Suprapubic skin (tissue), 3 donors: ENCODE results near the gene CECR2.

Experiments used
- EP300 ChIP-seq: sonication (generic); formaldehyde crosslinking; IDR thresholded peaks from one replicate; pipeline ENCODE4 v1.6.1; 2017; ENCODE audit warnings: antibody characterized with exemption
- POLR2A ChIP-seq, 2 donors: fragments of 450-650 bp; IDR thresholded peaks; one replicate each; pipeline ENCODE4 v1.6.1; 2017; ENCODE audit warnings: antibody characterized with exemption in 2 of 2, mild to moderate bottlenecking in 2 of 2, moderate library complexity in 2 of 2
- TF ChIP-seq, protein P1 (sequence below), 2 donors: fragments of 200-600 bp in 1 of 2; fragments of 450-650 bp in 1 of 2; sonication (generic) in 1 of 2; IDR thresholded peaks; one replicate each; pipeline ENCODE4 v1.5.1; 2016 to 2019; ENCODE audit warnings: antibody characterized with exemption in 2 of 2, mild to moderate bottlenecking in 1 of 2, moderate library complexity in 1 of 2

DNA sequence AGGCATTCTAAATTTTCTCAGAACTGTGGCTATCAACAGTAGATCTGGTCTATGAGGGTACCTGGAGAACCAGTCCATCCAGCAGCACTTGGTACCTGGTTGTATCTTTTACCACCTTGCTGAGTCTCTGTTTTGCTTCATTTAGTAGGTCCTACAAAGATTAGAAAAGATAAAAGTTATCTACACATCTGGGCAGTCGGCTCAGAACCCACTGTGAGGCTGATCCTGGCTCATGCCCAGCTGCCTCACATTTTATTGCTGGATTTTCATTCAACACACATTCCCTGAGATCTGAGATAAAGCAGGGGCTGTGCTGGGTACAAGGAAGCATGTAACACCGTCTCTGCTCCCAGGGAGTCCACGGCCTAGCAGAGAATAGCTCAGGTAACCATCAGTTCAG is 231.8 kb downstream of the CECR2 start:
- TF ChIP-seq POLR2A (IDR thresholded peaks at IDR 0.05) (no peak), EP300 (no peak)
- TF ChIP-seq, protein P1, sequence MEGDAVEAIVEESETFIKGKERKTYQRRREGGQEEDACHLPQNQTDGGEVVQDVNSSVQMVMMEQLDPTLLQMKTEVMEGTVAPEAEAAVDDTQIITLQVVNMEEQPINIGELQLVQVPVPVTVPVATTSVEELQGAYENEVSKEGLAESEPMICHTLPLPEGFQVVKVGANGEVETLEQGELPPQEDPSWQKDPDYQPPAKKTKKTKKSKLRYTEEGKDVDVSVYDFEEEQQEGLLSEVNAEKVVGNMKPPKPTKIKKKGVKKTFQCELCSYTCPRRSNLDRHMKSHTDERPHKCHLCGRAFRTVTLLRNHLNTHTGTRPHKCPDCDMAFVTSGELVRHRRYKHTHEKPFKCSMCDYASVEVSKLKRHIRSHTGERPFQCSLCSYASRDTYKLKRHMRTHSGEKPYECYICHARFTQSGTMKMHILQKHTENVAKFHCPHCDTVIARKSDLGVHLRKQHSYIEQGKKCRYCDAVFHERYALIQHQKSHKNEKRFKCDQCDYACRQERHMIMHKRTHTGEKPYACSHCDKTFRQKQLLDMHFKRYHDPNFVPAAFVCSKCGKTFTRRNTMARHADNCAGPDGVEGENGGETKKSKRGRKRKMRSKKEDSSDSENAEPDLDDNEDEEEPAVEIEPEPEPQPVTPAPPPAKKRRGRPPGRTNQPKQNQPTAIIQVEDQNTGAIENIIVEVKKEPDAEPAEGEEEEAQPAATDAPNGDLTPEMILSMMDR (IDR thresholded peaks at IDR 0.05), result no peak
